Activated CD8-positive, alpha-beta memory T cell treated with anti-CD3 and anti-CD28 coated beads for 4 hours (primary cell): ENCODE measurements around the gene SLC49A4.

ENCODE experiments used
- DNase-seq, 2 donors: peaks; one replicate each; pipeline ENCODE4 v3.0.0-alpha.2; 2020; ENCODE audit warnings: low read depth in 2 of 2

Gene SLC49A4

GRCh38 chr3:122930063-122930997, 135.5 kb downstream of the SLC49A4 start:
- DNase-seq = no peak
